H1 (cell line): Measurements from ENCODE around the gene BMF.

Experiments used
- BACH1 ChIP-seq: IDR thresholded peaks from 2 replicates; pipeline ENCODE4 v1.6.1; 2012; ENCODE audit warnings: low read length, improper control_type of control experiment
- TF ChIP-seq, protein P1 (sequence below), 3 experiments: IDR thresholded peaks; 1 replicate in 2 of 3; 2 replicates in 1 of 3; pipeline versions ENCODE4 v1.5.1 to v1.6.1; 2011; ENCODE audit warnings: low read length in 3 of 3, mild to moderate bottlenecking in 3 of 3, inconsistent platforms in 2 of 3, low read depth in 1 of 3, moderate library complexity in 1 of 3; ENCODE audit not compliant: insufficient read depth in 1 of 3; ENCODE audit errors: control extremely low read depth in 1 of 3

DNA sequence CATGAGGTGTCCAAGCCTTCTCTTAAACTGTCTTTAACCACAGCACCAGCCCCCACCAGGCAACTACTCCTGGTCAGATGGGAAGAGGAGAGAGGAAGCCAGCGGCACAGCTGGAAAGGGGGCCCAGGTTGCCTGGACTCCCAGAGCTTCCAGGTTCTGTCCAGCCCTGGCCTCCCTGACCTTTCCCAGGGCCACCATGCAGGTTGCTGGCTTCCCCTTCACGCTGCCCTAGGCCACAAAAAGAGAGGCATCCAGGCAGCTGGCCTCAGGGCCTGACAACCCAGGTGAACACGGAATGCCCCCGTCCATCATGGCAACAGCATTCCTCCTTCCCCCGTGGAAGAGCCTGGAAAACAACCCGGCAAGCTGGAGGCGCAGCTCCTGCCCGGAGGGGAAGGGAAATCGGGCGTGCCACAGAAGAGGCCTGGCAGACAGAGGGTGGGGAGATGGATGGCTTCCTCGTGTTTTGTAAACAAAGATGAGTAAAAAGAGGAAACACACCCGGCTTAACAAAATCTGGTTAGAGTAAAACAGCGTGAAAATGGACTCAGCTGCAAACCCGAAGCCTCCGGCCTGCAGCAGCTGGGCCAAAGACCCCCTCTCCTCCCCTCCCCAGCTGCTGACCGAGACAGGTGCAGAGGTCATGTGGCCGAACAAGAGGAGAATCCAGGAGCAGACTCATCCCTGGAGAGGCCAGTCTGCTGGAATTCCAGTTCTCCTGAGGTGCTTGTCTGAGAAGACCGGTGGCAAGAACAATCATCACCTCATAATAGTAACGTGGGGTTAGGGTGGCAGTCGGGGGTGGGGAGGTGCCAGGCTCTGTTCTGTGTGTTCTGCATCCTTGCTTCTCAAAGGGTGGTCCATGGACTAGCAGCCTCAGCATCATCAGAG lies 15.5 kb downstream of the BMF start:
- TF ChIP-seq, protein P1, sequence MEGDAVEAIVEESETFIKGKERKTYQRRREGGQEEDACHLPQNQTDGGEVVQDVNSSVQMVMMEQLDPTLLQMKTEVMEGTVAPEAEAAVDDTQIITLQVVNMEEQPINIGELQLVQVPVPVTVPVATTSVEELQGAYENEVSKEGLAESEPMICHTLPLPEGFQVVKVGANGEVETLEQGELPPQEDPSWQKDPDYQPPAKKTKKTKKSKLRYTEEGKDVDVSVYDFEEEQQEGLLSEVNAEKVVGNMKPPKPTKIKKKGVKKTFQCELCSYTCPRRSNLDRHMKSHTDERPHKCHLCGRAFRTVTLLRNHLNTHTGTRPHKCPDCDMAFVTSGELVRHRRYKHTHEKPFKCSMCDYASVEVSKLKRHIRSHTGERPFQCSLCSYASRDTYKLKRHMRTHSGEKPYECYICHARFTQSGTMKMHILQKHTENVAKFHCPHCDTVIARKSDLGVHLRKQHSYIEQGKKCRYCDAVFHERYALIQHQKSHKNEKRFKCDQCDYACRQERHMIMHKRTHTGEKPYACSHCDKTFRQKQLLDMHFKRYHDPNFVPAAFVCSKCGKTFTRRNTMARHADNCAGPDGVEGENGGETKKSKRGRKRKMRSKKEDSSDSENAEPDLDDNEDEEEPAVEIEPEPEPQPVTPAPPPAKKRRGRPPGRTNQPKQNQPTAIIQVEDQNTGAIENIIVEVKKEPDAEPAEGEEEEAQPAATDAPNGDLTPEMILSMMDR (IDR thresholded peaks at IDR 0.05; ENCODE audit: control extremely low read depth in 1 of 3, insufficient read depth in 1 of 3, low read depth in 1 of 3, low read length in 3 of 3) = no peak
- TF ChIP-seq BACH1 = no peak
